Fibroblast of peridontal ligament (primary cell): ENCODE measurements around the gene TMEM131L.
A peak's percentile ranks its signal among the peaks of the same experiment; 100 is the strongest.
"Not testable (repeated sequence)": the region's sequence is repeated elsewhere in the genome, so short reads cannot be mapped to it uniquely, and the experiment has no call there.

ENCODE experiments used
- DNase-seq: peaks from one replicate; pipeline ENCODE4 v3.0.0-alpha.2; 2010; ENCODE audit errors: extremely low read depth

The TMEM131L gene, protein sequence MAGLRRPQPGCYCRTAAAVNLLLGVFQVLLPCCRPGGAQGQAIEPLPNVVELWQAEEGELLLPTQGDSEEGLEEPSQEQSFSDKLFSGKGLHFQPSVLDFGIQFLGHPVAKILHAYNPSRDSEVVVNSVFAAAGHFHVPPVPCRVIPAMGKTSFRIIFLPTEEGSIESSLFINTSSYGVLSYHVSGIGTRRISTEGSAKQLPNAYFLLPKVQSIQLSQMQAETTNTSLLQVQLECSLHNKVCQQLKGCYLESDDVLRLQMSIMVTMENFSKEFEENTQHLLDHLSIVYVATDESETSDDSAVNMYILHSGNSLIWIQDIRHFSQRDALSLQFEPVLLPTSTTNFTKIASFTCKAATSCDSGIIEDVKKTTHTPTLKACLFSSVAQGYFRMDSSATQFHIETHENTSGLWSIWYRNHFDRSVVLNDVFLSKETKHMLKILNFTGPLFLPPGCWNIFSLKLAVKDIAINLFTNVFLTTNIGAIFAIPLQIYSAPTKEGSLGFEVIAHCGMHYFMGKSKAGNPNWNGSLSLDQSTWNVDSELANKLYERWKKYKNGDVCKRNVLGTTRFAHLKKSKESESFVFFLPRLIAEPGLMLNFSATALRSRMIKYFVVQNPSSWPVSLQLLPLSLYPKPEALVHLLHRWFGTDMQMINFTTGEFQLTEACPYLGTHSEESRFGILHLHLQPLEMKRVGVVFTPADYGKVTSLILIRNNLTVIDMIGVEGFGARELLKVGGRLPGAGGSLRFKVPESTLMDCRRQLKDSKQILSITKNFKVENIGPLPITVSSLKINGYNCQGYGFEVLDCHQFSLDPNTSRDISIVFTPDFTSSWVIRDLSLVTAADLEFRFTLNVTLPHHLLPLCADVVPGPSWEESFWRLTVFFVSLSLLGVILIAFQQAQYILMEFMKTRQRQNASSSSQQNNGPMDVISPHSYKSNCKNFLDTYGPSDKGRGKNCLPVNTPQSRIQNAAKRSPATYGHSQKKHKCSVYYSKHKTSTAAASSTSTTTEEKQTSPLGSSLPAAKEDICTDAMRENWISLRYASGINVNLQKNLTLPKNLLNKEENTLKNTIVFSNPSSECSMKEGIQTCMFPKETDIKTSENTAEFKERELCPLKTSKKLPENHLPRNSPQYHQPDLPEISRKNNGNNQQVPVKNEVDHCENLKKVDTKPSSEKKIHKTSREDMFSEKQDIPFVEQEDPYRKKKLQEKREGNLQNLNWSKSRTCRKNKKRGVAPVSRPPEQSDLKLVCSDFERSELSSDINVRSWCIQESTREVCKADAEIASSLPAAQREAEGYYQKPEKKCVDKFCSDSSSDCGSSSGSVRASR (N-terminal part only)

DNA sequence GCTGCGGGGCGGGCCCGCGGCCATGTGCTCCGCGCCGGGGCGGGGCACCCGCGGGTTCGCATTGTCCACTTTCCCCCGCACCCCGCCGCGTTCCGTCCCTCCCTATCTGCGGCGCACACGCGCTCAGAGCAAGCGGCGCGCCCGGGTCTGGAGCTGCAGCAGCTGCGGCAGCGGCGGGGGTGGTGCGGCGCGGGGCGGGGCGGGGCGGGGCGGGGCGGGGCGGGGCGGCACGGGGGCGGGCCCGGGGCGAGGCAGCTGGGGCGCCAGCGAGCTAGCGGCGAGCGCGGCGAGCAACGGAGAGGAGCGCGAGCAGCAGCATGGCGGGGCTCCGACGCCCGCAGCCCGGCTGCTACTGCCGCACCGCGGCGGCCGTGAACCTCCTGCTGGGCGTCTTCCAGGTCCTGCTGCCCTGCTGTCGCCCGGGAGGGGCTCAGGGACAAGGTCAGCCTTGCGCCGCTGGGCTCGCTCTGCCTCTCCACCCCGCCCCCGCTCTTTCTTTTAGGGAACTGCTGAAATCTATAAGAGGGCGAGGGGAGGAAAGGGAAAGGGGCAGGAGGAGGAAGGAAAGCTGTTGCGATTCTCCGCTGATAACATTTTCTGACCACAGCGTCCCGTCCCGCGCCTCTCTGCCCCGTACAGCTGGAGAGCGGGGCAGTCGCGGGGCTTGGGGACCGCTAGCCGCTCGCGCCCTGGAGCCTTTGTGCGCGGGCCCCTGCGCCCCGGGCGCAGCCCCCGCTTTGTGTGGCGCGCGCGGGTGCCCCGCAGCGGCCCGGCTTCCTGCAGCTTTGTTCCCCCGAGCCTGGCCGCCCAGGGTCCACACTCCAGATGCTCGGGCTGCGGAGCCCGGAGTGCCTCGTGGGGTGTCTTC is at the start of gene TMEM131L:
TMEM131L (plus strand) TSS at position 280 of the 868 bp plus-strand sequence; CDS start at position 318, 38 bp downstream.
- peak; percentile 49 for DNase-seq

DNA sequence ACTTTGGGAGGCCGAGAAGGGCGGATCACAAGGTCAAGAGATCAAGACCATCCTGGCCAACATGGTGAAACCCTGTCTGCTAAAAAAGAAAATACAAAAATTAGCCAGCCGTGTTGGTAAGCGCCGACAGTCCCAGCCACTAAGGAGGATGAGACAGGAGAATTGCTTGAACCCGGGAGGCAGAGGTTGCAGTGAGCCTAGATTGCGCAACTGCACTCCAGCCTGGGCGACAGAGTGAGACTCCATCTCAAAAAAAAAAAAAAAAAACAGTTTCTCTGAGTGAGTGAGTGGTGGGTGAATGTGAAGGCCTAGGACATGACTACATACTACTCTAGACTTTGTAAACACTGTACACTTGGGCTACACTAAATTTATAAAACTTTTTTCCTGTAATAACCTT is 49.7 kb upstream of the TMEM131L start:
- not testable (repeated sequence) for DNase-seq

DNA sequence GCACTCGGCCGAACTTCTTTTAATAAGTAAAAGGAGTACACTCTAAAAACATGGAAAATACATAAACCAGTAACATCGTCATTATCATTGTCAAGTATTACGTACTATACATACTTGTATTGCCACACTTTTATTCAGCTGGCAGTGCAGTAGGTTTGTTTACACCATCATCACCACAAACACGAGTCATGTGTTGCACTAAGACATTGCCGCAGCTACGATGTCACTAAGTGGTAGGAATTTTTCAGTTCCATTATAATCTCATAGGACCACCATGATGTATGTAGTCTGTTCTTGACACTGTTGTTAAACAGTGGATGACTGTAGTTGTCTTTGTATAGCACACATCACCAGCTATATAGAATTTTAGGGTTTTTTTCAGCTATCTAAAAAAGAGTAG is 48.0 kb upstream of the TMEM131L start:
- DNase-seq: peak; percentile 39

DNA sequence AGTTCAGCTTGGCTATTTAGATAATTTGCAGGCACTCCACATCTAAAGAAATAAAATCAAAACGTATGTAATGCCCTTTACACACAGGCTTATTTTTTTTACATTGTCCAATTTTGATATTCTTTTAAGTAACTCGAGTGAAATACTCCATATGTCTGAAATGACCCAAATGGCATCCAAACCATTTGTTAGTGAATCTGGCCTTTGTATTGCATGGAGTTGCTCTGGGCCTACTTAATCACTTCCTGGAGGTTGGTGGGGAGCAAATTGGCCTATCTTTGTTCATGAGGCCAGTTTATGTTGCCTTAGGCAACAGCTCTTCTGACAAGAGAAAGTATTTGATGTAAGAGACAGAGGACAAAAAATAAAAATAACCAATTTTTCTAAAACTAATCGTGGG is 47.6 kb upstream of the TMEM131L start:
- DNase-seq: peak; percentile 55

DNA sequence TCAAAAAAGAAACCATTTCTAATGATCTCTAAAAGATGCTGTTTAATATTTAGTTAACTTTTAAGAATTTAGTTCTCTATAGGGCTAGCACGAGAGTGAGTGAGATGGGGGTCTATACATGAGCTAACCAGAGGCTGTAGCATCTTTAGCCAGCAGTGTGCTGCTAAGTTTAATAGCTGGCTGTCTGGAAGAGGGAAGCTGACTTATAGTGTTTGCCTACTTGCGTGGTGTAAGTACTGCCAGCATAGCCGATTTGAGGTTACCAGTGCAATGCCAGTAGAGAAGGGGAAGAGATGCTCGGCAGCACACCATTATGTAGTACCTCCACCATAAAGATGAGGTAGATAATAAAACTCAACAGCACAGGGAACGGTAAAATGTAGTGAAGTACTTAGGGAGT is 47.1 kb upstream of the TMEM131L start:
- DNase-seq: no peak

DNA sequence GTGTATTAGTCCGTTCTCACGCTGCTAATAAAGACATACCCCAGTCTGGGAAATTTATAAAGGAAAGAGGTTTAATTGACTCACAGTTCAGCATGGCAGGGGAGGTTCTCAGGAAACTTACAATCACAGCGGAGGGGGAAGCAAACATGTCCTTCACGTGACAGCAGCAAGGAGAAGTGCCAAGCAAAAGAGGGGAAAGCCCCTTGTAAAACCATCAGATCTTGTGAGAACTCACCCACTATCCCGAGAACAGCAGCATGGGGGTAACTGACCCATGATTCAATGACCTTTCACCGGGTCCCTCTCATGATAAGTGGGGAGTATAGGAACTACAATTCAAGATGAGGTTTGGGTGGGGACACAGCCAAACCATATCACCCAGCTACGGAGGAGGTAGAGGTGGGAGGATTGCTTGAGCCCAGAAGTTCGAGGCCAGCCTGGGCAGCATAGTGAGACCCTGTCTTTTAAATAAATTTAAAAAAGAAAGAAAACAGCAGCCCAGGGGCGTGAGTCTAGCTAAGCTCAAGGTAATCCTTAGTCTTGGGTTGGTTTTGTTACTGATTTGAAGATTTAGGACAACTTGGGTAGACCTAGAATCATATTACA is 46.4 kb upstream of the TMEM131L start:
- DNase-seq: no peak

DNA sequence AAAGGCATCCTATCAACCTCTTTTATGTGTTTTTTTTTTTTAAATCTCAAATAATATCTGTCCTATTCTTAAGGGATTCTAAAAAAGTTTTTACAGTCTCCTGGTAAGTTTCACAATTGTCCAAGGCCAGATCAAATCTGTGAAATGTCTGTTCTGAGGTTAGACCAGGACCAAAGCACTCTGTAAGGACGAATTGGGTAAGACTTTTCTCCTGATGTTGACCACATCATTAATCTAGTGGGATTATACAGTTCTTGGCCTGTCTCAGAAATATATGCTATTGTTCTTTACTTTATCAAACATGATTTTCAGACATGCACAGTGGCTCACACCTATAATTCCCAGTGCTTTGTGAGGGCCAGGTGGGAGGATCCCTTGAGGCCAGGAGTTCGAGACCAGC is 45.8 kb upstream of the TMEM131L start:
- no peak for DNase-seq

DNA sequence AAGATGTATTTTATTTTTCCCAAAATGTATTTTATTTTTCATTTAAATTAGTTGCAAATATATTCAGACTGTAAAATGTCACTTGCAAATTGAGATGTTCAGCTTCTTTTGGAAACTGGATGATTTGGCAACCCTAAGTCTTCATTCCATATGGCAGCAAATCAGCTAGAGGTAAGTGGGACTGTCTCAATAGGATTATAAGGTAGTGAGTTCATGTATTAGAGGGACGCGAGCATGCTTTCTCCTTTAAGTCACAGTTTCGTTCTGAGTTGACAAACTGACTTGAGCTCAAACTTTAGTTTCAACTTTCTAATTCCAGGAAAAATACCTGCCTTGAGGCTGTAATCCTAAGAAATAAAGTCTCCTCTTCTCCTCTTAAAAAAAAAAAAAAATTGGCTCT is 44.2 kb upstream of the TMEM131L start:
- DNase-seq: no peak

DNA sequence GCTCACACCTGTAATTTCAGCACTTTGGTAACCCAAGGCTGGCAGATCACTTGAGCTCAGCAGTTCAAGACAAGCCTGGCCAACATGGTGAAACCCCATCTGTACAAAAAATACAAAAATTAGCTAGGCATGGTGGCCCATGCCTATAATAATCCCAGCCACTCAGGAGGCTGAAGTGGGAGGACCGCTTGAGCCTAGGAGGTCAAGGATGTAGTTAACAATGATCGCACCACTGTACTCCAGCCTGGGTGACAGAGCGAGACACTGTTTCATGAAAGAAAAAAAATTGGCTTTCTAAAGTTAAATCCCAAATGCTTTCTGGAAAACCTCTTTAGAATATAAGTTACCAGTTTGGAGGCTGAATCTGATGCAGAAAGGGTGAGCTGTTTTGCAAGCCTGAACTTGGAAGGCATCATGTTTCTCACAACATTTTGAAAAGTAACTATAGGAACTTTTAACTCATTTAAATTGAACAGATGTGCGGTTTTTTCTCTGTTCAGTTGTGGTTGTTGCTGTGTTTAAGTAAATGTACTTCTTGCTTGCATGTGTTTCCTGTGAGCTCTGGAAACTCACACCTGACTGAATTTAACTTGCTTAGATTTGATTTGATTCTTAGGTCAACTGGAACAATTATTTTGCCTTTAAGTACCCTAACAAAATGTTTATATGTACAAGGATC is 39.8 kb upstream of the TMEM131L start:
- peak; percentile 65 for DNase-seq

DNA sequence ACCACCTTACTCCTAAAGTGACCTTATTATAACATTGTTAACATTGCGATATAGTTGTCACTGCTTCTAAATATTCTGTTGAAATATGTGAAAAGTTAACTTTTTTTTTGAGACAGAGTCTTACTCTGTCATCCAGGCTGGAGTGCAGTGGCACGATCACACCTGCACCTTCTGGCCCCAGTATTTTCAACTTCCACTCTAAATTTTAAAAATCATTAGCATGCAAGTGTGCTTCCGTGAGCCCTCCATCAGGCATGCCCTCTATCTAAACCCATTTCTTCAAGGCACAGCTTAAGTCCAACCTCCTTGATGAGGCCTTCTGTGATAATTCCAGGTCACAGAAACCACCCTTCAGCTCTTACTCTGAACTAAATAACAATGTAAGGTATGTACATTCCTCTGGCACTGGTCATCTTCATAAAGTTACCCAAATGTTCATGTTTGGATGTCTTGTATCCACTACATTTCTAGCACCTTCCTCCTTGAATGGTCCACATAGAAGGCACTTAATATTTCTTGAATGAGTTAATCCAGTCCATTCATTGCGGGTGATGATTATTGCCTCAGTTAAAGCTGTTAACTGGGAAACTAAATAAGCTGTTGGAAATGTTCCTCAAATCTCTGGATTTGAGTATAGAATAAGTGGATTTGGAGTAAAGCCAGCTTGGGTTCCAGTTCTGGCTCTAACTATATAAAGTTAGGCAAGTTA is 38.6 kb upstream of the TMEM131L start:
- DNase-seq: peak; percentile 66

DNA sequence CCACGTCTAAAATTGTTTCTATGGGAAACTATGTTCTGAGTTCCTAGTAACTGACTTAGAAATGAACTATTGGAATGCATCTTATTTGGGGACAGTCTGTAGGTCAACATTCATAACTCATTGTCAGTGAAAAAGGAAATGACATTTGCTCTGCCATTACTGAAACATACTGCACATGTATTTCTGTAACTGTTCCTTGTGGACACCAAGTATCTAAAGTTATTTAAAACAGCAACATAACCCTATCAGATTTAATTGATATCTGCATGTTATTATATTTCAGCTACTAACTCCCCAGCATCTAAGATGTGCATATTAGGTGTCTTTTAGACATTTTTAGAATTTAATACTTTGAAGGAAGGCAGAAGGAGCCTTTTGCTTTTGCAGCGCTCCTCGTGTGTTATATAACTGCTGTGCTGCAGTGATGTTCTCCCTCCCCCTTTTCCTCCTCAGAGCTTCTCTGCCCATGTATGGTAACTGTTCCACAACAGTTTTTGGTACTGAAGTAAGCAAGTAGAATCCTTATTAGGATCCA is 37.2 kb upstream of the TMEM131L start:
- DNase-seq: peak; percentile 49

DNA sequence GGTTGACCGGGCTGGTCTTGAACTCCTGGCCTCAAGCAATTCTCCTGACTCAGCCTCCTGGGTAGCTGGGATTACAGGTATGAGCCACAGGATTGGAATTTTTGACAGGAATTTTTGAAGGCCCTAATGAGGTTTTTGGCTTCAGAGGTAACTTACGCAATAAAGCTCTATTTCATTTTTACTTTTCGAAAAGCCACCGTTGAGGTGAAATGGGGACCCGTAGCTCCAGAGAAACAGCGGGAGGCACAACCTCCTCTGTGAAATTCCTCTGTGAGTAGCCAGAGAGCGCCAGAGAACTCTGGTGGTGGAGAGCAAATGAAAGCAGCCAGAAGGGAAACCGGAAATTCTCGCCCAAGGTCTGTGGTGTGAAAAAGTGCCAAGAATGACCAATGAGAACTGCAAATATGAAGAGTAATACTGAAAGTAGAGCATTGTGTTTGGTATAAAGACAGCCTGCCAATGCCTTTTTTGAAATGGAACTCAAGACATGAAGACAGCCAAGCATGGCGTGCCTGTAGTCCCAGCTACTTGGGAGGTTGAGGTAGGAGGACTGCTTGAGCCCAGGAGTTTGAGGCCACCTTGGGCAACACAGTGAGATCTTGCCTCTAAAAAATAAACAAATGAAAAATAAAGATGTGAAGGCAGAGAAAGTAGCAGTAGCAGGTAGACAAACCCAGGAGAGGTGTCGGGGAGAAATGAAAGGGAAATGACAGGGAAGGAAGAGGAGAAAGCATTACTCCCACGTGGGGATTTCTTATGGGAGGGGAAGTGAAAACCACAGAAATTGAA is 33.0 kb upstream of the TMEM131L start:
- peak; percentile 87 for DNase-seq

DNA sequence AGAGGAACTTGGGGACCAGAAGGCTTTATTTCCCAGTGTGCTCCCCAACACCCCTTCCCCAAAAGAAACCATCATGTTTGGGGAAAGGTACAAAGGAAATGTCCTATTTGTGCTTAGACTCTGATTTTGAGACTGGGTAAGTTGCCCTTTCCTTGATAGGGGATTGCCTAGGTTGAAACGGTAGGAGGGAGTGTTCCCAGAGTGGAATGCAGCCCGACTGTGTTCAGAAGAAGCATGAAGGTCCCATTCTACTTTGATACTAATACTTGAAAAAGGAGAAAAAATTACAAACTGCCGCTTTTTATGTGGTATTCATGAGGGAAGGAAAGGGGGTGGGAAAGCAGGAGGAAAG is 32.4 kb upstream of the TMEM131L start:
- DNase-seq: no peak

DNA sequence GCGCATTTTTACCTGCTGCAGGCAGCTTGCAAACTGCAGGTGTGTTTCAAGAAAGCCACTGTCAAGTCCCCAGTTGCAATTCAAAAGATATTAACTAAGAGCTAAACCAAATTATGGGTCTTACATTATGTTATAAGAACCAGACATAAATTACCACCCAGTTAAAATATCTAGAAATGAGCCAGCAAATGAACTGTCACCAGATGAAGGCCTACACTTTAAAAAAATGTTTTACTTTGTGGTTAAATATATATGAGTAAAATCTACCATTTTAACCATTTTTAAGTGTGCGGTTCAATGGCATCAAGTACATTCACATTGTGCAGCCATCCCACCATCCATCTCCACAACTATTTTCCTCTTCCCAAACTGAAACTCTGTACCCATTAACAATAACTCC is 32.0 kb upstream of the TMEM131L start:
- DNase-seq: no peak

DNA sequence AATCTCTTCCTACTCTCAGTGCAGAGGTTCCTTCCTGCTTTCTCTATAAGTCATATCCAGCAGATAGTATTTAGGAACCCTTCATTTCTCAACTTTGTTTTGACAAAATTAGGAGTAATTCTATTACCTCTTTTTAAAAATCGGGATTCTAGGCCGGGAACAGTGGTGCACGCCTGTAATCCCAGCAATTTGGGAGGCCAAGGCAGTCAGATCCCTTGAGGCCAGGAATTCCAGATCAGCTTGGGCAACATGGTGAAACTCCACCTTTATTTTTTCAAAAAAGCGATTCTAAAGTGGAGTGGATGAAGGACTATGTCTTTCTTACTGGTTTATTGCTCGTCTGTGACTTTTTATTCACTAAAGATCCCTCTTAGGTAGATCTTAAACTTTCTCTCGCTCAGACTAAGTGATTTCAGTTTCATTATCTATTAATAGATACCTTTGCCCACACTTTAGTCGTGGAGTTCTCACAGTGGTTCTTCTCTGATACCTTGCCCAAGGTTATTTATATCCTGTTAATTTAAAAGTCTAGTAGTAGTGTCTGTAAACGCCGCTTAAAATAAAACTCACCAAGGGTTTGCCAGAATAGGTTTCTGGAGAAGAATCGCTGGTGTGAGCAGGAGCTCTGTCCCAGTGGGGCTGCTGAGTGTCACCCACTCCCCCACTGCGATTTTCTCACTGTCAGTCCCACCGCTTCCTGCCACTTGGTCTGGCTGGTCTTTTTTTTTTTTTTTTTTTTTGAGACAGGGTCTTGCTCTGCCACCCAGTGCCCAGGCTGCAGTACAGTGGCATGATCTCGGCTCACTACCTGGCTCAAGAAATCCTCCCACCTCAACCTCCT is 27.0 kb upstream of the TMEM131L start:
- DNase-seq: no peak

DNA sequence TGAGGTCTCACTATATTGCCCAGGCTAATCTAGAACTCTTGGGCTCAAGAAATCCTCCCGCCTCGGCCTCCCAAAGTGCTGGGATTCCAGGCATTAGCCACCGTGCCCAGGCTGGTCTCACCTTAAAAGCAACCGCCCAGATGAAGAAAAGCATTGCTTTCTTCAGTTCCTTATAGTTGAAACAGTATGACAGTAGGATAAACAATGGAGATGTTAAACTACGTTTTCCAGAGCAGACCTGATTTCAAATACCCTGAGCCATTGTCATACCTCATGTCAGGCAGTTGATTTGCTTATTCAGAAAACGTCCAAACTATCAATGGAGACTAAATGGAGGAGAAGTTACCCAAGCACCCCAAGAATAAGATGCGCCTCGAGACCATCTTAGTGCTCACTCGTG is 26.3 kb upstream of the TMEM131L start:
- no peak for DNase-seq

DNA sequence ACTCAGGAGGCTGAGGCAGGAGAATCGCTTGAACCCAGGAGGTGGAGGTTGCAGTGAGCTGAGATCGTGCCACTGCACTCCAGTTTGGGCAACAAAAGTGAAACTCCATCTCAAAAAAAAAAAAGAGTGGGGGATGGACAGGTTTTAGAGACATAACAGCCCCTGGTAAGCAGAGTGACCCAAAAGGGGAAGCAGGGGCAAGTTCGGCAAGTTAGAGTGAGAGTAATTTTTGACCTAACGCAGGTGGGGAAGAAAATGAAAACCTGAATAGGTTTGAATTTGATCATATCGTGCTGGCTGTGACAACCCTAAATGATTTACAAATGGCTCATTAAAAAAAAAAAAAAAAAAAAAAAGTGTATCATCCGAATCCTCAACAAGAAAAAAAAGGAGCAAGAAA is 25.7 kb upstream of the TMEM131L start:
- DNase-seq: no peak
